ENCODE results near the gene OR2V2.

The OR2V2 gene

GRCh38 chr5:181182651-181183050, 35.3 kb downstream of the OR2V2 start:
- H3K9me3 Mint-ChIP-seq (ENCODE audit: low read depth) = no peaks in the 10 kb centered on the region
- H3K27me3 Mint-ChIP-seq = no peaks in the 10 kb centered on the region
- peaks cover 30% of the 10 kb centered on the region for H3K4me1 Mint-ChIP-seq (ENCODE audit: low read depth)
- H3K36me3 Mint-ChIP-seq = no peaks in the 10 kb centered on the region
- H3K27ac Mint-ChIP-seq = no peak overlapping the region
- peak overlapping the region; percentile 79 for H3K4me3 Mint-ChIP-seq

- Mint-ChIP-seq H3K27ac (peak overlapping the region; percentile 97), H3K36me3 (no peaks in the 10 kb centered on the region), H3K4me3 (peak overlapping the region; percentile 94), H3K27me3 (no peaks in the 10 kb centered on the region), H3K4me1 (ENCODE audit: low read depth) (peaks cover 38% of the 10 kb centered on the region), H3K9me3 (ENCODE audit: low read depth) (no peaks in the 10 kb centered on the region)
These were observed 37.4 kb downstream of the OR2V2 start for GRCh38 chr5:181184845-181185216.

- Mint-ChIP-seq H3K4me3 (peak overlapping the region; percentile 10), H3K9me3 (ENCODE audit: low read depth) (no peaks in the 10 kb centered on the region), H3K36me3 (no peaks in the 10 kb centered on the region), H3K4me1 (ENCODE audit: low read depth) (peaks cover 38% of the 10 kb centered on the region), H3K27me3 (no peaks in the 10 kb centered on the region), H3K27ac (no peak overlapping the region)
These were observed 38.2 kb downstream of the OR2V2 start for GRCh38 chr5:181185560-181185959.

- H3K4me3 Mint-ChIP-seq = peak overlapping the region; percentile 17
- no peaks in the 10 kb centered on the region for H3K9me3 Mint-ChIP-seq (ENCODE audit: low read depth)
- no peaks in the 10 kb centered on the region for H3K27me3 Mint-ChIP-seq
- H3K36me3 Mint-ChIP-seq = no peaks in the 10 kb centered on the region
- H3K4me1 Mint-ChIP-seq (ENCODE audit: low read depth) = peaks cover 38% of the 10 kb centered on the region
- H3K27ac Mint-ChIP-seq = peak overlapping the region; percentile 58
These were observed 38.6 kb downstream of the OR2V2 start for GRCh38 chr5:181186022-181186421.

GRCh38 chr5:181186986-181187499, 39.7 kb downstream of the OR2V2 start:
- peaks cover 42% of the 10 kb centered on the region for H3K4me1 Mint-ChIP-seq (ENCODE audit: low read depth)
- no peaks in the 10 kb centered on the region for H3K9me3 Mint-ChIP-seq (ENCODE audit: low read depth)
- H3K36me3 Mint-ChIP-seq = no peaks in the 10 kb centered on the region
- H3K4me3 Mint-ChIP-seq = peak overlapping the region; percentile 23
- H3K27me3 Mint-ChIP-seq = no peaks in the 10 kb centered on the region
- peak overlapping the region; percentile 98 for H3K27ac Mint-ChIP-seq

GRCh38 chr5:181187500-181188213, 40.3 kb downstream of the OR2V2 start:
- peak overlapping the region; percentile 98 for H3K27ac Mint-ChIP-seq

GRCh38 chr5:181188700-181189362, 41.4 kb downstream of the OR2V2 start:
- Mint-ChIP-seq H3K36me3 (no peaks in the 10 kb centered on the region), H3K27ac (peak overlapping the region; percentile 98), H3K9me3 (ENCODE audit: low read depth) (no peaks in the 10 kb centered on the region), H3K4me3 (peak overlapping the region; percentile 95), H3K4me1 (ENCODE audit: low read depth) (peaks cover 40% of the 10 kb centered on the region), H3K27me3 (no peaks in the 10 kb centered on the region)

More at GRCh38 chr5:181187500-181188213, 40.3 kb downstream of the OR2V2 start:
- H3K27me3 Mint-ChIP-seq = no peaks in the 10 kb centered on the region
- peaks cover 39% of the 10 kb centered on the region for H3K4me1 Mint-ChIP-seq (ENCODE audit: low read depth)
- peak overlapping the region; percentile 95 for H3K4me3 Mint-ChIP-seq
- no peaks in the 10 kb centered on the region for H3K36me3 Mint-ChIP-seq
- H3K9me3 Mint-ChIP-seq (ENCODE audit: low read depth) = no peaks in the 10 kb centered on the region

GRCh38 chr5:181189363-181189961, 42.1 kb downstream of the OR2V2 start:
- Mint-ChIP-seq H3K27ac (peak overlapping the region; percentile 98), H3K9me3 (ENCODE audit: low read depth) (no peaks in the 10 kb centered on the region), H3K27me3 (no peaks in the 10 kb centered on the region), H3K4me1 (ENCODE audit: low read depth) (peaks cover 36% of the 10 kb centered on the region), H3K36me3 (no peaks in the 10 kb centered on the region), H3K4me3 (peak overlapping the region; percentile 95)

- Mint-ChIP-seq H3K27ac (peak overlapping the region; percentile 98), H3K4me1 (ENCODE audit: low read depth) (peaks cover 31% of the 10 kb centered on the region), H3K36me3 (no peaks in the 10 kb centered on the region), H3K27me3 (no peaks in the 10 kb centered on the region), H3K4me3 (peak overlapping the region; percentile 95), H3K9me3 (ENCODE audit: low read depth) (no peaks in the 10 kb centered on the region)
These were observed 42.8 kb downstream of the OR2V2 start for GRCh38 chr5:181189962-181190710.

- peak overlapping the region; percentile 95 for H3K4me3 Mint-ChIP-seq
- H3K36me3 Mint-ChIP-seq = no peaks in the 10 kb centered on the region
- no peaks in the 10 kb centered on the region for H3K9me3 Mint-ChIP-seq (ENCODE audit: low read depth)
- peaks cover 30% of the 10 kb centered on the region for H3K4me1 Mint-ChIP-seq (ENCODE audit: low read depth)
- no peaks in the 10 kb centered on the region for H3K27me3 Mint-ChIP-seq
- H3K27ac Mint-ChIP-seq = peak overlapping the region; percentile 98
These were observed 43.5 kb downstream of the OR2V2 start for GRCh38 chr5:181190711-181191525.

GRCh38 chr5:181191526-181192336, 44.3 kb downstream of the OR2V2 start:
- Mint-ChIP-seq H3K27ac (peak overlapping the region; percentile 98), H3K36me3 (no peaks in the 10 kb centered on the region), H3K4me3 (peak overlapping the region; percentile 95), H3K4me1 (ENCODE audit: low read depth) (peaks cover 24% of the 10 kb centered on the region), H3K9me3 (ENCODE audit: low read depth) (no peaks in the 10 kb centered on the region), H3K27me3 (no peaks in the 10 kb centered on the region)

- H3K4me3 Mint-ChIP-seq = peak overlapping the region; percentile 95
- peaks cover 22% of the 10 kb centered on the region for H3K4me1 Mint-ChIP-seq (ENCODE audit: low read depth)
- H3K27me3 Mint-ChIP-seq = no peaks in the 10 kb centered on the region
- H3K36me3 Mint-ChIP-seq = no peaks in the 10 kb centered on the region
- H3K27ac Mint-ChIP-seq = peak overlapping the region; percentile 98
- H3K9me3 Mint-ChIP-seq (ENCODE audit: low read depth) = no peaks in the 10 kb centered on the region
These were observed 45.1 kb downstream of the OR2V2 start for GRCh38 chr5:181192337-181193046.

GRCh38 chr5:181193656-181194055, 46.3 kb downstream of the OR2V2 start:
- Mint-ChIP-seq H3K4me1 (ENCODE audit: low read depth) (peaks cover 18% of the 10 kb centered on the region), H3K27ac (no peak overlapping the region), H3K9me3 (ENCODE audit: low read depth) (no peaks in the 10 kb centered on the region)

More at GRCh38 chr5:181193656-181194055, 46.3 kb downstream of the OR2V2 start:
- H3K36me3 Mint-ChIP-seq = no peaks in the 10 kb centered on the region
- no peak overlapping the region for H3K4me3 Mint-ChIP-seq
- no peaks in the 10 kb centered on the region for H3K27me3 Mint-ChIP-seq

All from activated naive CD8-positive, alpha-beta T cell (primary cell).